Measurements from ENCODE around the gene GALK1.

Gene GALK1

GRCh38 chr17:75754378-75755204 is 10.4 kb downstream of the GALK1 start:
- Histone ChIP-seq H3K9me3 (ENCODE audit: insufficient read depth, low read depth, low read length) (no peaks in the 10 kb centered on the region), H3K4me2 (ENCODE audit: low read depth, low read length, poor library complexity, severe bottlenecking) (peak overlapping the region; percentile 79), H3K4me3 (ENCODE audit: low read length, poor library complexity, severe bottlenecking) (peak overlapping the region; percentile 67), H3K9ac (ENCODE audit: low read depth, low read length, poor library complexity, severe bottlenecking) (peak overlapping the region; percentile 69), H3K4me1 (ENCODE audit: insufficient read depth, low read length, poor library complexity, severe bottlenecking) (peaks cover 24% of the 10 kb centered on the region), H3K27me3 (ENCODE audit: insufficient read depth, low read length, poor library complexity, severe bottlenecking) (no peaks in the 10 kb centered on the region), H3K9me2 (replicated peaks; ENCODE audit: low read depth, low read length) (no peaks in the 10 kb centered on the region), H2AFZ (ENCODE audit: low read length) (peak overlapping the region; percentile 95), H3K36me3 (ENCODE audit: insufficient read depth, low read length) (no peaks in the 10 kb centered on the region), H3K79me2 (ENCODE audit: insufficient read depth, low read length) (no peaks in the 10 kb centered on the region), H3F3A (ENCODE audit: low read depth) (no peaks in the 10 kb centered on the region), H4K20me1 (ENCODE audit: insufficient read depth, low read length, poor library complexity, severe bottlenecking) (no peaks in the 10 kb centered on the region)
- TF ChIP-seq CTCF (conservative IDR thresholded peaks at IDR 0.05; ENCODE audit: low read length) = no peak
- TF ChIP-seq EZH2phosphoT487 (IDR thresholded peaks at IDR 0.05; ENCODE audit: borderline replicate concordance) = no peak

GRCh38 chr17:75753514-75754377 is 11.2 kb downstream of the GALK1 start:
- peak overlapping the region; percentile 79 for H3K4me2 ChIP-seq (ENCODE audit: low read depth, low read length, poor library complexity, severe bottlenecking)
- H2AFZ ChIP-seq (ENCODE audit: low read length) = peak overlapping the region; percentile 95

More at GRCh38 chr17:75753514-75754377, 11.2 kb downstream of the GALK1 start:
- Histone ChIP-seq H3K9me2 (replicated peaks; ENCODE audit: low read depth, low read length) (no peaks in the 10 kb centered on the region), H3F3A (ENCODE audit: low read depth) (no peaks in the 10 kb centered on the region), H3K4me1 (ENCODE audit: insufficient read depth, low read length, poor library complexity, severe bottlenecking) (peaks cover 24% of the 10 kb centered on the region), H3K9me3 (ENCODE audit: insufficient read depth, low read depth, low read length) (no peaks in the 10 kb centered on the region), H3K4me3 (ENCODE audit: low read length, poor library complexity, severe bottlenecking) (peak overlapping the region; percentile 67), H3K79me2 (ENCODE audit: insufficient read depth, low read length) (no peaks in the 10 kb centered on the region), H3K27me3 (ENCODE audit: insufficient read depth, low read length, poor library complexity, severe bottlenecking) (no peaks in the 10 kb centered on the region), H4K20me1 (ENCODE audit: insufficient read depth, low read length, poor library complexity, severe bottlenecking) (no peaks in the 10 kb centered on the region), H3K9ac (ENCODE audit: low read depth, low read length, poor library complexity, severe bottlenecking) (peak overlapping the region; percentile 69), H3K36me3 (ENCODE audit: insufficient read depth, low read length) (no peaks in the 10 kb centered on the region)
- TF ChIP-seq CTCF (conservative IDR thresholded peaks at IDR 0.05; ENCODE audit: low read length) = peak; percentile 58
- TF ChIP-seq EZH2phosphoT487 (IDR thresholded peaks at IDR 0.05; ENCODE audit: borderline replicate concordance) = no peak

Measured in Loucy (cell line).